Stimulated activated naive CD8-positive, alpha-beta T cell treated with anti-CD3 and anti-CD28 coated beads, Interleukin-15, Interleukin-2, amounts not matched to agents 100 U/mL and 50 U/mL, for 24 hours (primary cell): Measurements from ENCODE around the gene RAPGEF5.

Experiments used
- ATAC-seq: fragments of 150-1000 bp; cut with Tn5 transposase; one replicate; pipeline ENCODE4 v1.10.0; 2021
- DNase-seq: peaks from one replicate; pipeline ENCODE4 v3.0.0; 2021

RAPGEF5 gene

DNA sequence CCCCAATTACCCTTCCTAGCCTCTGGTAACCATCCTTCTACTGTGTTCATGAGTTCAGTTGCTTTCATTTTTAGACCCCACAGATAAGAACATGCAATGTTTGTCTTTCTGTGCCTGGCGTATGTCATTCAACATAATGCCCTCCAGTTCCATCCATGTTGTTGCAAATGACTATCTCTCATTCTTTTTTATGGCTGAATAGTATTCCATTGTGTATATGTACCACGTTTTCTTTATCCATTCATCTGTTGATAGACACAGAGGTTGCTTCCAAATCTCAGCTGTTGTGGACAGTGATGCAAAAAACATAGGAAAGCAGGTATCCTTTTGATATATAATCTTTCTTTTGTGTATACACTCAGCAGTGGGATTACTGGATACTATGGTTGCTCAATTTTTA, 51.2 kb downstream of the RAPGEF5 start:
- DNase-seq (no peak), ATAC-seq (no peak)

DNA sequence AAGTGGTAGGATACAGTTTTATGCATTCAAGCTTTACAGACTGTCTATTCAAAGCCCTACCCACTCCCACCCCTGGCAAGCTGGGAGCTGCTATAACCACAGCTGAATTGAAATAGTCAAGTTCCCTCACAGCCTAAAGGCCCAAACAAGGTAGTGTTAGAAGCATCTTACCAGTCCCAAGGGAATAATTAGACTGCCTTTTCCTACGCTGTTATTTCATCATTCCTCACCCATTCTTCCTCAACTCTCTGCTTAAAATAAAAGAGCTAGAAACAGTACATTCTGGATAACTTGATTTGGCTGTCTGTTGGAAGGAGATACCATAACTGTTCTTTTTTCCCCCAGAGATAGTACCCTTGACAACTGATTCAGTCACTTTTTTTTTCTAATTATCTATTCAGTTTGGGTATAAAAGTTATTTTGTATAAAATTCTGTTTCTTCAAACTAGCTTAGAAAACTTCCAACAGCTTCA, 54.0 kb downstream of the RAPGEF5 start:
- DNase-seq (no peak), ATAC-seq (no peak)

GRCh38 chr7:22302193-22302592, 54.8 kb downstream of the RAPGEF5 start:
- ATAC-seq (no peak), DNase-seq (no peak)

GRCh38 chr7:22301790-22302189, 55.2 kb downstream of the RAPGEF5 start:
- DNase-seq, result no peak
- ATAC-seq, result no peak

DNA sequence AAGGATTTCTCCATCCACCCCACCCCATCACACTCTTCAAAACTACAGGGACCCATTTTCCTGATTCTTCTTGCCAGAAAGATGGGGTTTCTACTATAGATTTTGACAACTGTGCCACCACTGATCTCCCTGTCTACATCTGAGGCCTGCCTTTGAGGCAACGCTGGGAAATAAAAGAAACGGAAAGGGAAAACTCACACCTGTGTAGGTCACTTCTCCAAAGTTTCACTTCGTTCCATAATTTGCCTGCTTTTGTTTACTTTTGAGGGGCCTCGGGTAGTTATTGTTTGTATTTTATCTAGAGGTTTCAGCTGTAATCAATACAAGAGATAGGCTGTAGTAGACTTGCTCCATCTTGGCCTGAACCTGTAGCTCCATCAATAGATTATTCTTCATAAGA, 56.1 kb downstream of the RAPGEF5 start:
- ATAC-seq, result no peak
- no peak for DNase-seq

- no peak for ATAC-seq
- DNase-seq, result no peak
Measured at GRCh38 chr7:22296916-22297315, 60.0 kb downstream of the RAPGEF5 start.

DNA sequence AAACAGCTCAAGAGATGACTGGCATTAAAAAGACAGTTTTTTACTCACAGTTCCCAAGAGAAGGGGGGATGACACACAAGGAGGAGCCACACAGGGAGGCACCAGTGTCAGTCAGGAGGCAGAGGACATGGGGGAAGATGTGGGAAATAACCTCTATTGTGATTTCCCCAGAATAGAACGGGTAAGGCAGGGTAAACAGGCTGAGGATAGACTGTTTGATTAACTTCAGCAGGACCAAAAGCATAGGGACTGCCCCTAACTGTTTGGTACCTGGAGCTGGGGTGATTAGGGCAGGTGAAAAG, 60.7 kb downstream of the RAPGEF5 start:
- ATAC-seq (no peak), DNase-seq (no peak)

GRCh38 chr7:22295402-22296264, 61.3 kb downstream of the RAPGEF5 start:
- ATAC-seq, result no peak

GRCh38 chr7:22292531-22292930, 64.4 kb downstream of the RAPGEF5 start:
- no peak for DNase-seq

More at GRCh38 chr7:22295402-22296264, 61.3 kb downstream of the RAPGEF5 start:
- no peak for DNase-seq

GRCh38 chr7:22291977-22292376, 65.0 kb downstream of the RAPGEF5 start:
- ATAC-seq (no peak), DNase-seq (no peak)

More at GRCh38 chr7:22292531-22292930, 64.4 kb downstream of the RAPGEF5 start:
- peak; percentile 32 for ATAC-seq

DNA sequence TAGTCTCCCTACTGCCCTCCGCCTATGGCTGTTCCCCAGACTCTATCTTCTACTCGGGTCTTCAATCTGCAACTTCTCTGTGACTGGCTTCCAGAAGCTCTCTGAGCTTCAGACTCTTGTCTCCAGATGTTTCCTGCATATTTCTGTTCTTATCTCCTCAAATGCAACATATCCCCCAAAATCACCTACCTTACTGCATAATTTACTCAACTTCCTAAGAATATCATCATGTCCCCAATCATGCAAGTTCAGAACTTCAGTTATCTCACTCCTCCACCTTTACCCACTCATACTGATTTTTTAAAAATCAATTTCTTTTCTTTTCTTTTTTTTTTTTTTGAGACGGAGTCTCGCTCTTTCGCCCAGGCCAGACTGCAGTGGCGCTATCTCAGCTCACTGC, 68.8 kb downstream of the RAPGEF5 start:
- ATAC-seq (no peak), DNase-seq (no peak)

DNA sequence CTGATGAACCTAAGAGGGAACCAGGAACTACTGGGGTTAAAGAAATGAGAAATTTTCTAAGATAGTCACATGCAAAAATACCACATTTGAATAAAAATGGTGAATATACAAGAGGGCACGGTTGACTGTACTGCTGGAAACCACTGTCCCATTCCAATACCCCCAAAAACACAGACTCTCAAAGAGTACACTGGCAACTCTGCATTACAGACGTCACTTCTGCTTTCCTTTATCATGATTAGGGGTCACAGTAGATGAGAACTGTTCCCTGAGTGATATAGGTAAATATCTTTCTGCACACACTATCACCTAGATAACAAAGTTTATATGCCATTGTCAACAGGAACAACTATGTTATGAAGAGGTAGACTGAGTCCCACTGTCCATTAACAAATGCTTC, 69.5 kb downstream of the RAPGEF5 start:
- no peak for ATAC-seq
- DNase-seq, result no peak

DNA sequence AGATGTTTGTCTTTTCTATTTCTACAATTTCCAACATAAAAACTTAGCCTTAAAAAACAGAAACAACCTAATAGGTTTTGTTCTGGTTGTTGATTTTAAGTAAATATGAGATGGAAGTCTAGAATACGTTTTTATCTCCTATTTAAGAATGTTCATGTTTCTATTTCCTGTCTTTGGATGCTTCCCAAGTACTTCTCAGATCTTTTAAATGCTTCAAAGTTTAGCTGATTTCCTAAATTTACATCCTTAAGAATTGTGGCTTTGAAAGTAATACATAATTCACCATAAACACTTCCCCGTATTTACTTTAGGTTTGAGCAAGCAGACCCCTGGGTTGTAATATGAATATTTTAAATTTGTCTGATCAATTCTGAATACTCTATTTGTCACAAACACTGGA, 70.5 kb downstream of the RAPGEF5 start:
- DNase-seq (no peak), ATAC-seq (no peak)

DNA sequence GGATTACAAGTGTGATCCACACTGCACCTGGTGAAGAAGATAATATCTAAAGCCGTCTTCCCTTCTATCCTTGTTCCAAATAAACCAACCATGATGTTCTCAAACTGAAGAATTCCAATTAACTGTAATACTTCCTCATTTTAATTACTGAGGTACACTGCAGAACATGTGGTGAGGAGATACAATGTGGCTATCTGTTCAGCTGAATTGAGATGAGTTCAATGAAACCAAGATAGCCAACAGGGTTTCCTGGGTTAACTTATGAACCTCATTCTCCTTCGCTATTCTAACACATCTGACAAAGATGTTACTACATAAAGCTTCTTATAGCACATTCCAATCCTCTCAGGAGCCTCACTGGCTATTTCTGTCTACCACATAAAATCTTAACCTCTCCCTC, 75.5 kb downstream of the RAPGEF5 start:
- DNase-seq (no peak), ATAC-seq (no peak)

- ATAC-seq (no peak), DNase-seq (no peak)
Measured at GRCh38 chr7:22280031-22280430, 76.9 kb downstream of the RAPGEF5 start.

DNA sequence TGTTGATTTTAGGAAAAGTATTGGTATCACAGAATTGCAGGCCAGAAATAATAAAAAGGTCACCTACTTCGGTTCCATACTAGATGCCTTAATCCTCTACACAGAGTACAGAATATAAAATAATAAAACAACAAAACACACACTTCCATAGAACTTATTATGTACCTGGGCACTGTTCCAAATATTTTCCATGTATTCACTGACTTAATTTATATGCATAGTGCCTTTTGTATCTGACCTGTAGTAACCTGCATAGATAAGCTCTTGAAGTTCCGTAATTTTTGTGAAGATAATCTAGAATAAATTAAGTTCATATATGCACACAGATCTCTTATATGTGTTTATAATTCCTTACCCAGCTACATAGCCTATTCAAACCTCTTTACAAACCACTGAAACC, 78.3 kb downstream of the RAPGEF5 start:
- DNase-seq (no peak), ATAC-seq (no peak)

DNA sequence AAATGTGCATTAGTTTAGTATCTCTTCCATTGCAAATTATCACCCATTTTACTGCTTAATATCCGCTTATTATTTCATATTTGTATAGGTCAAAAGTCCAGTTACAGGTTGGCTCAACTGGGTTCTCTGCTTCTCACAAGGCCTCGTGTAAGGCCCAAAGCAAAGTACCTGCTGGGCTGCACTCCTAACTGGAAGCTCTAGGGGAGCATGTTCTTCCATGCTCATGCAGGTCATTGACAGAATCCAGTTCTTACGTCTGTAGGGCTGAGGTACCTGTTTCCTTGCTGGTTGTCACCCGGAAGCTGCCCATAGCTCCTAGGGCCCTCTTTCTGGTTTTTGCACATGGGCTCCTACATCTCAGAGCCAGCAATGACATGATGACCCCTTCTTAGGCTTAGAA, 79.6 kb downstream of the RAPGEF5 start:
- no peak for DNase-seq
- ATAC-seq, result no peak

DNA sequence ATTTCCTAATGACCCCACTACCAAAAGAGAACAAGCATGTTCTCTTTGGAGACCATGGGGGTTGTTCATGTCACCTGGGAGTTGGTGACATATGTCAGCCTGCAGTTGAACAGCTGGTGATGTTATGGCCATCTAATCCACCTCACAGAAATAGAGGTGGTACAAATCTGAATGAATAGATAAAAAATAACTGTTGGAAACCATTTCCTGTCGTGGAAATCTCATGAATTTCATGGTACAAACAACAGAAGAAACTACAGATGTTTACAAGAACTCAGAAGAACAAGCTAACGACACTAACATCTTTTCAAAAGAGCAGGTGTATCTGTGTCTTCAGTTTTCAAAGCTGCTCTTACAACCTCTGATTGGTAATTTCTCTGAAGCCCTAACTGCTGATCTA, 81.3 kb downstream of the RAPGEF5 start:
- no peak for DNase-seq
- ATAC-seq, result no peak

GRCh38 chr7:22271311-22271710, 85.6 kb downstream of the RAPGEF5 start:
- DNase-seq, result no peak
- ATAC-seq, result no peak

DNA sequence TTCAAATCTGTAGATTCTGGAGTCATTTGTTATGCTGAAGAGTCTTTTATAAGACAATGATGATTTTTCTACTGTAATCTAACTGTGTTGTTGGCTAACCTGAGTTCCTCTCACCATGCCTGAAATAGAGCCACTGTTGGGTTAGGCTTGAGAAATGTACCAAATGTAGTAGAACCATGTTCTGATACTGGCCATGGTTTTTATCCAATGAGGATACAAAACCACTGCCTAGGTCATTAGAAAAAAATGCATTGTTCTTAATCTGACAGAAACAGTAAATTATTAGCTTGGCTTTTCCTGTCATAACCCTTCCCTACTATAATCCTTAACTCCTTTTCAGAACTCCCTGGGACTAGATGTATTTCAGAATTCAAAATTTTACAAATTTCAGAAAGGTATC, 86.6 kb downstream of the RAPGEF5 start:
- DNase-seq (no peak), ATAC-seq (no peak)

DNA sequence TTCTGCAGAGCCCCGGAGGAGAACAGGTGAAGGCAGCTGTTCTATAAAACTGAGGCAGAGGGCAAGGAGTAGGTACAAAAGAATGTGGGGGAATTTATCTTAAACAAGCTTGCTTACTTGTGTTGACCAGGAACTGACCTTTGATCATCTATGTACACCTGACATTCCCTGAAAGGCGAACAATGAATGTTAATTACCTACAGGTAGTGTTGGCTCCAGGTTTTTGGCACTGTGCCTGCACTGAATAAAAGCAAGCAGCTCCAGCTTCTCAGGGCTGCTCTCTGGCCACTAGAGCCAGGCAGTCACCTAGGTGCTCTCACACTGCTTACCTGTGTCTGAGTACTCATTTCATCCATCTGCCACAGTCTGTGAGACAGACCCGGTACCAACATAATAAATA, 87.0 kb downstream of the RAPGEF5 start:
- ATAC-seq, result no peak

DNA sequence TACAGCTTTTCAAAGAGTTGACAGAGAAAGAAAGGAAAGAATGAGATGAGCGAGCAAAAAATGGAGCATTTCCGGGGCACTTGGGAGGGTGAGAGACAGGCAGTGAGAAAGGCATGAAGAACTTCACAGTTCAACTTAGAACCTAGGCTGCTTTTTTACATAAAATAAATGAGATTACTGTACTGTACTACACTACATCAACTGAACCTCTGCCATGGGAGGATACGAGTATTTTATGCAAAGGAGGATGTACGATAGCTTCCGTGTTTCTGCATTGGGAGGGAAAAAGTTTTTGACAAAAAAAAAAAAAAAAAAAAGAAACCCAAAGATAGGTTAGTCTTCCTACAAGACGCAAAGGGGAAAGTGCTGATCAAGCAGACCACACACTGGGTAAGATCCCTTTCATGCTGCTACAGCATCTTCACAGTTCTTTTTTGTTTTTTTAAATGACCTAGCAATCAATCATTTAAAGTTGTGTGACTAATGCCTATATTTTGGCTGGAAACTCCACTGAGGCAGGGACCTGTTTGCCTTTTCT, 88.0 kb downstream of the RAPGEF5 start:
- DNase-seq, result no peak

More for the DNA sequence above, 87.0 kb downstream of the RAPGEF5 start:
- no peak for DNase-seq

GRCh38 chr7:22267930-22268615, 88.9 kb downstream of the RAPGEF5 start:
- DNase-seq (no peak), ATAC-seq (no peak)

More for the DNA sequence above, 88.0 kb downstream of the RAPGEF5 start:
- ATAC-seq, result no peak
